SH-SY5Y (cell line): ENCODE measurements around the gene OSBPL8.

ENCODE experiments used
- GATA2 ChIP-seq: IDR thresholded peaks from 2 replicates; pipeline ENCODE4 v1.6.1; 2011; ENCODE audit warnings: mild to moderate bottlenecking, low read depth, low read length
- GATA3 ChIP-seq: IDR thresholded peaks from 2 replicates; pipeline ENCODE4 v1.6.1; 2011; ENCODE audit warnings: low read depth, mild to moderate bottlenecking, low read length, moderate library complexity

- TF ChIP-seq GATA2 = no peak
- no peak for TF ChIP-seq GATA3
These were observed 2.6 kb upstream of the OSBPL8 start for GRCh38 chr12:76562130-76562529.
